HG03354 (cell line): ENCODE results near the gene GPR156.
"Not testable (repeated sequence)": the region's sequence is repeated elsewhere in the genome, so short reads cannot be mapped to it uniquely, and the experiment has no call there.

Source experiments
- ATAC-seq: cut with Tn5 transposase; IDR thresholded peaks from one replicate; pipeline ENCODE4 v1.9.1; 2021; ENCODE audit warnings: mild to moderate bottlenecking; ENCODE audit not compliant: unreplicated experiment, poor library complexity, severe bottlenecking

Gene GPR156

DNA sequence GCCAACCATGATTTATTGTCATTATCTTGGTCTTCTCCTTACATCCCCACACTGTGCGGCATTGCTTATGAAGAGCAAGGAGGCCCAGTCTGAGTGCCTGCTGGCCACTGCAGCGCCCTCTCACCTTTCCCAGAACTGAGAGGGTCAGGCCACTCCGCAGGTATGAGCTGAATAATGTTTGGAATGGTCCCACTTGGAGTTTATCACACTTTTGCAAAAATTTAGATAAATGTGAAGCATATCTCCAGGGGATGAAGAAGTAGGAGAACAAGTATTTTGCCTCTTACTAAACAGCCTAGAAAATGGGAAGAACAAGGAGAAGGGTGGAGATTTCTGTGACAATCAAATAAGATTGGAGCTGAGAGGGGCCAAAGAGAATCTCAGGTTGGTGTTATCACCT lies 116.4 kb downstream of the GPR156 start:
- no peak for ATAC-seq

- ATAC-seq, result no peak
Measured at GRCh38 chr3:120168038-120168437, 117.0 kb downstream of the GPR156 start.

DNA sequence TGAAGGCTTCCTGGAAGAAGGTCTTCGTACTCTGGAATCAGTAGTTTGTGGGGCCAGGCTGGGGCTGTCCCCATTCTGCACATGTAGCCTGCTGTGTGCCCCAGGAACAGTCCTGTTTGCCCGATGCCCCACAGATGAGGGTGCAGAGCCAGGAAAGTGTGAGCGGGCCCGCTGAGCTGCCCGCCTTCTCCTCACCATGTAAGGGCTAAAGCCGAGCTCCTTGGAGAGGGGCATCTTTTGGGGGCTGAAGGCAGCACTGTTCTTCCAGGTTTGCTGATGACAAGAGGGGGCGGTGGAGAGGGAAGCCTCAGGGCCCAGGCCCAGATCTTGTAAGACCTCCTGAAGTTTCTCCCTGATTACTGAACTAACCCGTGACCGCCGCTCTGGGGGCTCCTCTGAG lies 117.5 kb downstream of the GPR156 start:
- no peak for ATAC-seq

- no peak for ATAC-seq
Measured at GRCh38 chr3:120163816-120164215, 121.2 kb downstream of the GPR156 start.

DNA sequence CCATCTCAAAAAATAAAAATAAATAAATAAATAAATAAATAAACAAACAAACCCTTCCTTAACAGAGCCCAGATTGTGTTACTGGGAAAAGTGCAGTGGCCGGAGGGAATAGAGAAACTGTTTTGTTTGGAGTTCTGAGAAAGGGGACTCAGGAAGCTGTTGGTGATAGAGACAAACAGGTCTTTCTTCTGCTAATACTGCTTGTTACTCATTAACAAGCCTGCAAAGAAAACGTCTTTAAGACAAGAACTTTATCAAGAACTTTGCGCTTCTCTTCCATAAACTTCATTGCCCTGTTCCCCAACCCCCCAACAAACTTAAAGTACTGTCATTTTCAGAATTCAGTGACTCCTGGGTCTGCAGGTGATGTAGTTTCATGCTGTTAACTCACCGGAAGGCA lies 122.0 kb downstream of the GPR156 start:
- ATAC-seq, result no peak

GRCh38 chr3:120162400-120162799 lies 122.6 kb downstream of the GPR156 start:
- no peak for ATAC-seq

DNA sequence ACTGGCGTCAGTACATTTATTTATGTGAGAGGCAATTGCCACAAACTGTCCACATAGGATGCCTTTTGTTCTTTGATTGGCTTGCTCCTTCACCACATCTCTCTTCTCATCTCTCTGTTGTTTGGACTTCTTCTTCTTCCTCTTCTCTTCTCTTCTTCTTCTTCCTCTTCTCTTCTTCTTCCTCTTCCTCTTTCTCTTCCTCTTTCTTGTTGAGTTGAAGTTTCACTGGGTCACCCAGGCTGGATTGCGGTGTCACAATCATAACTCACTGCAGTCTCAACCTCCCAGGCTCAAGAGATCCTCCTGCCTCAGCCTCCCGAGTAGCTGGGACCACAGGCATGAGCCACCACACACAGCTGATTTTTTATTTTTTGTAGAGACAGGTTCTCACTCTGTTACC lies 123.1 kb downstream of the GPR156 start:
- ATAC-seq, result no peak

GRCh38 chr3:120160050-120160449 lies 125.0 kb downstream of the GPR156 start:
- no peak for ATAC-seq

GRCh38 chr3:120157681-120158080 lies 127.3 kb downstream of the GPR156 start:
- ATAC-seq, result no peak

GRCh38 chr3:120157113-120157512 lies 127.9 kb downstream of the GPR156 start:
- no peak for ATAC-seq

DNA sequence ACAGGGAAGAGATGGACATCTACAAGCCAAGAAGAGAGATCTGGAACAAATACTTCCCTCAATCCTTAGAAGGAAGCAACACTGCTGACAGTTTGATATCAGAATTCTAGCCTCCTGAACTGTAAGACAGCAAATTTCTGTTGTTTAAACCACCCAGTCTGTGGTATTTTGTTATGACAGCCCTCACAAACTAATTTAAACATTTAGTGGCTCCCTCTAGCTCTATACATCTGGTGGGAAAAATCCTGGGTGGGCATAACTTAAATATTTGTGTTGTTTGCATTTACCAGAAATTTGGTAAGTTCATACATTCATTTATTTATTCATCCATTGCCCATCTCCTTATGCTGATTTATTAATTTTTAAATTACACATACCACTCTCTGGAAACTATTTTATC lies 128.3 kb downstream of the GPR156 start:
- no peak for ATAC-seq

DNA sequence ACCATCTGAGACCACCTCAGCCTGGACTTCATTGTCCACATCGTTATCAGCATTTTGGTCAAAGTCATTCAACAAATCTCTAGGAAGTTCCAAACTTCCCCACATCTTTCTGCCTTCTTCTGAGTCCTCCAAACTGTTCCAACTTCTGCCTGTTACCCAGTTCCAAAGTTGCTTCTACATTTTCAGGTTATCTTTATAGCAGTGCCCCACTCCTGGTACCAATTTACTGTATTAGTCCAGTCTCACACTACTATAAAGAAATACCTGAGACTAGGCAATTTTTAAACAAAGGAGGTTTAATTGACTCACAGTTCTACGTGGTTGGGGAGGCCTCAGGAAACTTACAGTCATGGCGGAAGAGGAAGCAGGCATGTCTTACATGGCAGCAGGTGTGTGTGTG lies 129.3 kb downstream of the GPR156 start:
- not testable (repeated sequence) for ATAC-seq

DNA sequence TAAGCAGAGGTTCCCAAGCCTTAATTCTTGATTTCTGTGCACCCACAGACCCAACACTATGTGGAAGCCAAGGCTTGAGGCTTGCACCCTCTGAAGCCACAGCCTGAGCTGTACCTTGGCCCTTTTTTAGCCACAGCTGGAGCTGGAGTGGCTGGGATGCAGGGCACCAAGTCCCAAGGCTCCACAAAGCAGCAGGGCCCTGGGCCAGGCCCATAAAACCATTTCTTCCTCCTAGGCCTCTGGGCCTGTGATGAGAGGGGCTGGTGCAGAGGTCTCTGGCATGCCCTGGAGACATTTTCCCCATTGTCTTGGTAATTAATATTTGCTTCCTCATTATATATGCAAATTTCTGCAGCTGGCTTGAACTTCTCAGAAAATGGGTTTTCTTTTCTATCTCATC lies 129.9 kb downstream of the GPR156 start:
- no peak for ATAC-seq

- ATAC-seq, result no peak
Measured at GRCh38 chr3:120153294-120153693, 131.7 kb downstream of the GPR156 start.

- no peak for ATAC-seq
Measured at GRCh38 chr3:120151791-120152190, 133.2 kb downstream of the GPR156 start.

DNA sequence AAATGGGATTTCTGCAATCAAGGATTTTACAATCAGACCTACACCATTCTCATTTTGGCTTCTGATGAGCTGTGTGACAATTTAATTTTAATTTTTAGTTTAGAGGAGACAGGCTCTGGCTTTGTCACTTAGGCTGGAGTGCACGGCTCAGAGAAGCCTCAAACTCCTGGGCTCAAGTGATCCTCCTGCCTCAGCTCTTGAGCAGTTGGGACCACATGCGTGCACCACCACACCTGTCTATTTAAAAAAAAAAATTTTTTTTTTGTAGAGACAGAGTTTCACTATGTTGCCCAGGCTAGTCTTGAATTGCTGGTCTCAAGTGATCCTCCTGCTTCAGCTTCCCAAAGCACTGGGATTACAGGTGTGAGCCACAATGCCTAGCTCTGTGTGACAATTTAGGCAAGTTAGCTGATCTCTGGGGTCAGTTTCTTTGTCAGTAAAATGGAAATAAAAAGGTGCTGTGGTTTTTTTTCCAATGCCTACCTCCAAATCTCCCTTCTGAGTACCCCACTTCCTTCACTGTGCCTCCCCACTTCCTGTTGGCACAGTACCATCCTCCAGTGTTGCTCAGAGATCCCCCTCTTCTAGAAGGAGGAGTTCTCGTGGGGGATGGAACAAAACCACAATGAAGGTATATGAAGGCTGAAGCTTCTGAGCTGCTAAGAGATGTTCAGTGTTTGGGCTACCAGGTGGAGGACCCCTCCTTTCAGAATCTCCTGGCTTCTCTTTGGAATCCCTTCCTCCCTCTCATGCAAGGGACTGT lies 136.7 kb downstream of the GPR156 start:
- ATAC-seq, result no peak

DNA sequence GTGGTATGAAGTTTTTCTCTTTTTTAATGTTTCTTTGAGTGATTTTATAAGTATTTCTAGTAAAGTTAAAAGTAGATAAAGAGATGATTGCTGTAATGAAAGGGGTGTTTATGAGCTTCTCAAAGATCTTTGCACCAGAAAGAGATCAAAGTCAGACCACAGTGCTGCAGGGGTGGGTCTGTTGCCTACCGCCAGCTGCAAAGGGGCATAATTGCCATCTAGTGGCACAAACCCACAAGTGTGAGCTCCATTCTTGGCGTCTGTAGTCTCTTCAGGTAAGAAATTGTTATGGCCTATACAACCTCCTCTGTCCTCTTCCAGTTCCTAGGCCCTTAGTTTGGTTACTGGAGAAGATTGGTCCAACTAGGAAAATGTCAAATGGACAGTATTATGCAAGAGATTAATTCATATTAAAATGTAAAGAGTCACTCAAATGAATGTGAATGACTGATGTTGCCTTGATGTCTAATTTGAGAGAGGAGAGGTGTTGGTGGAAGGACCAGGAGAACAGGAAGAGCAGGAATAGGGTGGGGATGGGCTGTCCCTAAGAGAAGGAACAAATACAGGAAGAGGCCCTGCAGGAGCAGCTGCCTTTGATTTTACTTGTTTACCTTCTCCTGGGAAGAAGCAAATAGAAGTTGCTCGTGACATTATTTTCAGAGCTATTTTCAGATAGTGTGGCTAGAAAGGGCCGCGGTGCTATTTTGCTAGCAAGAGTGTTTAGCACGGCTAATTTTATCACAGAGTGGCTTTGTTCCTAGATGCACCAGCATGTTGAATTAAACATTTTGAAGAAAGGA lies 137.8 kb downstream of the GPR156 start:
- peak; percentile 48 for ATAC-seq

DNA sequence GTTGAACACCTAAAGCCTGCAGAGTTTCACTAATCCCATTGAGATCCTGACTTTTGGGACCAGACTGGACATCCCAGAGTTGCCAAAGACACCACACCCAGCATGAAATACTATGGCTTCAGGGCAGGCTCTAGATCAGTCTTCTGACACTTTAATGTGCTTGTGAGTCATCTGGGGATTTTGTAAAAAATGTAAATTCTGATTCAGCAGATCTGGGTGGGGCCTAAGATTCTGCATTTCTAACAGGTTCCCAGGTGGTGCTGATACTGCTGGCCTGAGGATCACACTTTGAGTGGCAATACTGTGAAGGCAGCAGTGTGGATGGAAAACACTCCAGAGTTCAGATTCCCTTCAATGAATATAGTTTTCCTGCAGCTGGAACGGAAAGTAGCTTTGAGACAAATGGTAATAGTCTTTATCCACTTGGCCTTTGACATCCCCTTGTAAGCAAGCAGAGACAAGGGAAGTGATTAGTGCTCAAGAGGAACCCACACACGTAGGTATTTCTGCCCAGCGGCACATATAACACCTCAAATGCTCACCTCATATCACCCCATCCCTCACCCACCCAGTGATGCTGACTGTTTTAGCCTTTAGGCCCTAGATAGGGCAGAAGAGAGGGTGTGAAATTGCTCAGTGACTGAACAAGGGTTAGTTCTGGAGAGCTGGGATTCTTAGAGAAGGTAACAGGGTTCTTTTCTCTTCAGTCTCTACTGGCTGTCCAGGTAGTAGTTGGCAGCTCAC lies 139.3 kb downstream of the GPR156 start:
- peak; percentile 69 for ATAC-seq

DNA sequence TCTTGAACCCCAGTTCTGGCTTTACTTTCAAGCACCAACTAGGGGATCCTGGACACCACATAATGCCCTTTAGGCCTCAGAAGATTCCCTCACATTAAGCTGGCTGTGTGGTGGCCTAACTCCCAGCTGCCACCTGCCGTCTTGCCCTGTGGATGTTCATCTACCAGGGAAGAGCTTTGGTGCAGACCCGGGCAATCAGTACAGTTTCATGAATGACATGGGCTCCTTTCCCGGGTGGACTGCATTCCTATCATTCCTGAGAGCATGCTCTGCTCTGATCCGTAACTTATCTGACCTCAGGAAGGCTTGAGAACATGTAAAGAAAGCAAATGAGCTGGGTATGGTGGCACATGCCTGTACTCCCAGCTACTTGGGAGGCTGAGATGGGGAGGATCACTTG lies 140.8 kb downstream of the GPR156 start:
- no peak for ATAC-seq

GRCh38 chr3:120143676-120144075 lies 141.3 kb downstream of the GPR156 start:
- ATAC-seq, result no peak

- ATAC-seq, result no peak
Measured at GRCh38 chr3:120142236-120142635, 142.8 kb downstream of the GPR156 start.
